Measurements from ENCODE around the gene VPS8.

The VPS8 gene

GRCh38 chr3:184812662-184813042 lies 686 bp downstream of the VPS8 start:
- DNase-seq (ENCODE audit: low read depth), result no peak

GRCh38 chr3:184813357-184813756 lies 1.4 kb downstream of the VPS8 start:
- DNase-seq (ENCODE audit: low read depth), result no peak

GRCh38 chr3:184814214-184814613 lies 2.2 kb downstream of the VPS8 start:
- DNase-seq (ENCODE audit: low read depth), result no peak

- DNase-seq (ENCODE audit: low read depth), result no peak
These were observed 3.3 kb downstream of the VPS8 start for GRCh38 chr3:184815046-184815930.

GRCh38 chr3:184816614-184817013 lies 4.6 kb downstream of the VPS8 start:
- no peak for DNase-seq (ENCODE audit: low read depth)

- DNase-seq (ENCODE audit: low read depth), result no peak
These were observed 8.6 kb downstream of the VPS8 start for GRCh38 chr3:184820525-184820924.

- DNase-seq (ENCODE audit: low read depth), result no peak
These were observed 9.1 kb downstream of the VPS8 start for GRCh38 chr3:184821034-184821433.

GRCh38 chr3:184822081-184822480 lies 10.1 kb downstream of the VPS8 start:
- no peak for DNase-seq (ENCODE audit: low read depth)

- DNase-seq (ENCODE audit: low read depth), result no peak
These were observed 10.7 kb downstream of the VPS8 start for GRCh38 chr3:184822654-184823053.

- DNase-seq (ENCODE audit: low read depth), result no peak
These were observed 12.0 kb downstream of the VPS8 start for GRCh38 chr3:184823990-184824389.

GRCh38 chr3:184825121-184825820 lies 13.3 kb downstream of the VPS8 start:
- no peak for DNase-seq (ENCODE audit: low read depth)

- no peak for DNase-seq (ENCODE audit: low read depth)
These were observed 15.6 kb downstream of the VPS8 start for GRCh38 chr3:184827572-184827971.

GRCh38 chr3:184832044-184832443 lies 20.1 kb downstream of the VPS8 start:
- DNase-seq (ENCODE audit: low read depth), result no peak

- no peak for DNase-seq (ENCODE audit: low read depth)
These were observed 20.9 kb downstream of the VPS8 start for GRCh38 chr3:184832903-184833302.

- no peak for DNase-seq (ENCODE audit: low read depth)
These were observed 24.3 kb downstream of the VPS8 start for GRCh38 chr3:184836090-184836822.

- no peak for DNase-seq (ENCODE audit: low read depth)
These were observed 30.5 kb downstream of the VPS8 start for GRCh38 chr3:184842433-184842832.

GRCh38 chr3:184845819-184846218 lies 33.9 kb downstream of the VPS8 start:
- DNase-seq (ENCODE audit: low read depth), result no peak

- DNase-seq (ENCODE audit: low read depth), result no peak
These were observed 34.5 kb downstream of the VPS8 start for GRCh38 chr3:184846496-184846895.

- no peak for DNase-seq (ENCODE audit: low read depth)
These were observed 37.0 kb downstream of the VPS8 start for GRCh38 chr3:184848934-184849333.

GRCh38 chr3:184850201-184850600 lies 38.2 kb downstream of the VPS8 start:
- no peak for DNase-seq (ENCODE audit: low read depth)

- DNase-seq (ENCODE audit: low read depth), result no peak
These were observed 45.1 kb downstream of the VPS8 start for GRCh38 chr3:184857099-184857498.

- DNase-seq (ENCODE audit: low read depth), result no peak
These were observed 52.0 kb downstream of the VPS8 start for GRCh38 chr3:184864000-184864399.

GRCh38 chr3:184868477-184868876 lies 56.5 kb downstream of the VPS8 start:
- DNase-seq (ENCODE audit: low read depth), result no peak

All from activated T-cell treated with anti-CD3 and anti-CD28 coated beads for 48 hours (primary cell).